Endodermal cell (in vitro differentiated cells): ENCODE measurements around the gene L1TD1. TPM values are rescaled to one million over a fixed set of nuclear protein-coding genes. Genes with fewer than 3 reads are reported as not detected.

Experiments used
- DNase-seq: peaks from one replicate; pipeline ENCODE4 v3.0.0-alpha.2; 2017
- H3K27ac ChIP-seq: 2 replicates; pipeline ENCODE4 v1.5.1; 2013; ENCODE audit warnings: mild to moderate bottlenecking, low read depth, low read length, moderate library complexity
- H3K27me3 ChIP-seq: 2 replicates; pipeline ENCODE4 v1.6.1; 2013; ENCODE audit warnings: mild to moderate bottlenecking, low read length, moderate library complexity; ENCODE audit not compliant: insufficient read depth, control insufficient read depth, poor library complexity, severe bottlenecking
- H3K36me3 ChIP-seq: 2 replicates; pipeline ENCODE4 v1.7.0; 2013; ENCODE audit warnings: mild to moderate bottlenecking, low read length, moderate library complexity; ENCODE audit not compliant: control insufficient read depth, insufficient read depth
- H3K4me1 ChIP-seq: one replicate; pipeline ENCODE4 v1.7.0; 2013; ENCODE audit warnings: low read length; ENCODE audit not compliant: control insufficient read depth, insufficient read depth
- H3K4me3 ChIP-seq: 2 replicates; pipeline ENCODE4 v1.5.1; 2013; ENCODE audit warnings: mild to moderate bottlenecking, low read length, moderate library complexity
- H3K9ac ChIP-seq: 2 replicates; pipeline ENCODE4 v1.6.1; 2013; ENCODE audit warnings: mild to moderate bottlenecking, low read length, moderate library complexity; ENCODE audit not compliant: poor library complexity, severe bottlenecking; ENCODE audit errors: extremely low read depth
- H3K9me3 ChIP-seq: 2 replicates; pipeline ENCODE4 v1.6.1; 2013; ENCODE audit warnings: mild to moderate bottlenecking, low read length, moderate library complexity; ENCODE audit not compliant: control insufficient read depth
- H3K27ac Mint-ChIP-seq: 2 replicates; pipeline ENCODE4 v1.8.0; 2020; ENCODE audit warnings: mixed read lengths
- H3K27me3 Mint-ChIP-seq: 2 replicates; pipeline ENCODE4 v1.8.0; 2021; ENCODE audit warnings: mild to moderate bottlenecking, mixed read lengths; ENCODE audit not compliant: insufficient read depth
- H3K36me3 Mint-ChIP-seq: 2 replicates; pipeline ENCODE4 v1.8.0; 2020; ENCODE audit warnings: low read depth, mixed read lengths
- H3K4me1 Mint-ChIP-seq: 2 replicates; pipeline ENCODE4 v1.8.0; 2020; ENCODE audit warnings: mixed read lengths
- H3K4me3 Mint-ChIP-seq: 2 replicates; pipeline ENCODE4 v1.8.0; 2020; ENCODE audit warnings: mild to moderate bottlenecking, moderate library complexity, mixed read lengths
- H3K9me3 Mint-ChIP-seq: 2 replicates; pipeline ENCODE4 v1.8.0; 2020; ENCODE audit warnings: mild to moderate bottlenecking, mixed read lengths
- WGBS, 2 experiments: methylation state at CpG; one replicate each; pipeline versions ENCODE4 v1.1.5 to v1.1.7; 2013; ENCODE audit warnings: missing lambda C conversion rate in 2 of 2, mixed read lengths in 1 of 2; ENCODE audit not compliant: insufficient coverage in 1 of 2, insufficient read length in 1 of 2; 5-methylcytosine and 5-hydroxymethylcytosine counted together
- total RNA-seq, 2 donors: library from RNA; stranded (reverse); fragmentation: NEBNext Ultra II Directional in 1 of 2; extraction: Animal tissue kit (Norgen Biotek cat#: 25700) in 1 of 2; gene quantifications; 2 replicates in 1 of 2; 3 replicates in 1 of 2; pipeline ENCODE4 v1.2.1, GENCODE V29; 2021
- TF ChIP-seq, protein P1 (sequence below): fragments of 200-600 bp; sonication (generic); conservative IDR thresholded peaks from 2 replicates; pipeline ENCODE4 v1.5.0; 2021; ENCODE audit warnings: antibody characterized with exemption, mild to moderate bottlenecking

L1TD1 gene
- total RNA-seq, 2 donors from 2014 or later, result 66.7 to 200 TPM

DNA sequence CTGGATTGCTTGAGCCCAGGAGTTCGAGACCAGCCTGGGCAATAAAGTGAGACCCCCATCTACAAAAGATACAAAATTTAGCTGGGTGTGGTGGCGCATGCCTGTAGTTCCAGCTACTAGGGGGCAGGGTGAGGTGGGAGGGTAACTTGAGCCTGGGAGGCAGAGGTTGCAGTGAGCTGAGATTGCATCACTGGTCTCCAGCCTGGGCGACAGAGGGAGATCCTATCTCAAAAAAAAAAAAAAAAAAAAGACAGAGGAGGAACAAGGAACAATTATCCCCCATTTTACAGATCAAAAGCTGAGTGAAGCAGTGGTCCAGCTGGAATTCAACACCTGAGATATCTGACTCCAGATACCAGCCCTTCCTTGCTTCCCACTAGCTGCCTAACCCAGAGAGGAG is 34.8 kb downstream of the L1TD1 start:
- Histone ChIP-seq H3K9ac (no peak overlapping the region), H3K4me1 (no peaks in the 10 kb centered on the region), H3K9me3 (no peaks in the 10 kb centered on the region), H3K4me3 (no peak overlapping the region), H3K27me3 (no peaks in the 10 kb centered on the region), H3K36me3 (peaks cover 35% of the 10 kb centered on the region), H3K27ac (no peak overlapping the region)
- H3K4me1 Mint-ChIP-seq, result peaks cover 12% of the 10 kb centered on the region
- TF ChIP-seq, protein P1, sequence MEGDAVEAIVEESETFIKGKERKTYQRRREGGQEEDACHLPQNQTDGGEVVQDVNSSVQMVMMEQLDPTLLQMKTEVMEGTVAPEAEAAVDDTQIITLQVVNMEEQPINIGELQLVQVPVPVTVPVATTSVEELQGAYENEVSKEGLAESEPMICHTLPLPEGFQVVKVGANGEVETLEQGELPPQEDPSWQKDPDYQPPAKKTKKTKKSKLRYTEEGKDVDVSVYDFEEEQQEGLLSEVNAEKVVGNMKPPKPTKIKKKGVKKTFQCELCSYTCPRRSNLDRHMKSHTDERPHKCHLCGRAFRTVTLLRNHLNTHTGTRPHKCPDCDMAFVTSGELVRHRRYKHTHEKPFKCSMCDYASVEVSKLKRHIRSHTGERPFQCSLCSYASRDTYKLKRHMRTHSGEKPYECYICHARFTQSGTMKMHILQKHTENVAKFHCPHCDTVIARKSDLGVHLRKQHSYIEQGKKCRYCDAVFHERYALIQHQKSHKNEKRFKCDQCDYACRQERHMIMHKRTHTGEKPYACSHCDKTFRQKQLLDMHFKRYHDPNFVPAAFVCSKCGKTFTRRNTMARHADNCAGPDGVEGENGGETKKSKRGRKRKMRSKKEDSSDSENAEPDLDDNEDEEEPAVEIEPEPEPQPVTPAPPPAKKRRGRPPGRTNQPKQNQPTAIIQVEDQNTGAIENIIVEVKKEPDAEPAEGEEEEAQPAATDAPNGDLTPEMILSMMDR, result no peak
- DNase-seq, result peak; percentile 65
- no peak overlapping the region for H3K4me3 Mint-ChIP-seq
- 83 to 87% methylated on average over 3 of the region's 3 CpGs for WGBS, 2 experiments
- peaks cover 34% of the 10 kb centered on the region for H3K36me3 Mint-ChIP-seq
- no peaks in the 10 kb centered on the region for H3K27me3 Mint-ChIP-seq
- no peaks in the 10 kb centered on the region for H3K9me3 Mint-ChIP-seq
- H3K27ac Mint-ChIP-seq, result peak overlapping the region; percentile 49

DNA sequence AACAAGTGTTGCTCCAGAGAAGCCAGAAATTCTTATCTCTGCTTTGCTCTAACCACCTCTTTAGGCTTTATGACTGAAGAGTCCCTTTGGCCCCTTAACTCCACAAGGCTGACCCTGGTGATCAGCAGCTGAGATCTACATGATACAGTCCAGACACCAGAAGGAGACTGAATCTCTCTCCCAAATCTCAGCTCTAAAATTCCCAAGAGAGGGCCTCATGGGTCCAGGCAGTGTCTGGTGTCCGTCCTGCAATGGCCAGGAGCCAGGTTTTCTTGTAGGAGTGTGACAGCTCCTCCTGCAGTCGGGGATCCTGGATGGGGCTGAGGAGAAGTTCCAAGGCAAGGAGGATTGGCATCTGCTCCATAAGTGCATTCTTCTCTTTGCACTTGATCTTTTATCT is 35.3 kb downstream of the L1TD1 start:
- peaks cover 15% of the 10 kb centered on the region for H3K4me1 Mint-ChIP-seq
- Histone ChIP-seq H3K4me1 (no peaks in the 10 kb centered on the region), H3K36me3 (peaks cover 35% of the 10 kb centered on the region), H3K27me3 (no peaks in the 10 kb centered on the region), H3K27ac (no peak overlapping the region), H3K9ac (no peak overlapping the region), H3K9me3 (no peaks in the 10 kb centered on the region), H3K4me3 (no peak overlapping the region)
- no peaks in the 10 kb centered on the region for H3K9me3 Mint-ChIP-seq
- TF ChIP-seq, protein P1, result no peak
- H3K4me3 Mint-ChIP-seq, result no peak overlapping the region
- 100% methylated on average over 1 to 2 of the region's 2 CpGs for WGBS, 2 experiments
- H3K36me3 Mint-ChIP-seq, result peaks cover 33% of the 10 kb centered on the region
- peak overlapping the region; percentile 49 for H3K27ac Mint-ChIP-seq
- no peaks in the 10 kb centered on the region for H3K27me3 Mint-ChIP-seq
- peak; percentile 37 for DNase-seq

DNA sequence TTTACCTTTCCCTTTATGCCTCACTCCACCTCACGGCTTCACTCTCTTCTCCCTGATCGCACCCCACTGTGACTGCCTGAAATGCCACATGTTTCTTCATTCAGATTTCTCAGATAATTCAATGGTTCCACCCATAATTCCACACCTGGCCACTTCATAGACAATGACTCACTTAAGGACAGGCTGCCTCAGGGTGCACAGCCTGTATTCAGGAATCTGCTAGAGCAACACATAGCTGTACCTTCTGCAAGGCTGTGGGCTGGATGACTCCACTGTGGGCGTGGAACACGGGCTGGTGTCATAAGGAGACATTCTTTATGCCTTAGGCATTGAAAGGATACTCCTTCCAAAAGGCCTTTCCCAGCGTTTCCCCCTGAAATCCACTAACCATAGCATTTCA is 36.1 kb downstream of the L1TD1 start:
- H3K36me3 ChIP-seq, result peaks cover 35% of the 10 kb centered on the region
- no peaks in the 10 kb centered on the region for H3K9me3 ChIP-seq
- no peak overlapping the region for H3K9ac ChIP-seq
- no peak for DNase-seq
- H3K4me1 ChIP-seq, result no peaks in the 10 kb centered on the region
- Mint-ChIP-seq H3K4me1 (peaks cover 15% of the 10 kb centered on the region), H3K4me3 (no peak overlapping the region), H3K27ac (no peak overlapping the region), H3K27me3 (no peaks in the 10 kb centered on the region), H3K36me3 (peaks cover 26% of the 10 kb centered on the region), H3K9me3 (no peaks in the 10 kb centered on the region)
- no peak overlapping the region for H3K27ac ChIP-seq
- TF ChIP-seq, protein P1, result no peak
- H3K27me3 ChIP-seq, result no peaks in the 10 kb centered on the region
- 82 to 95% methylated on average over 4 to 5 of the region's 5 CpGs for WGBS, 2 experiments
- no peak overlapping the region for H3K4me3 ChIP-seq
